Endodermal cell (in vitro differentiated cells): Measurements from ENCODE around the gene ICAM2. TPM values are rescaled to one million over a fixed set of nuclear protein-coding genes. Genes with fewer than 3 reads are reported as not detected.

ENCODE experiments used
- DNase-seq: peaks from one replicate; pipeline ENCODE4 v3.0.0-alpha.2; 2017
- H3K27ac ChIP-seq: 2 replicates; pipeline ENCODE4 v1.5.1; 2013; ENCODE audit warnings: mild to moderate bottlenecking, low read depth, low read length, moderate library complexity
- H3K27me3 ChIP-seq: 2 replicates; pipeline ENCODE4 v1.6.1; 2013; ENCODE audit warnings: mild to moderate bottlenecking, low read length, moderate library complexity; ENCODE audit not compliant: insufficient read depth, control insufficient read depth, poor library complexity, severe bottlenecking
- H3K36me3 ChIP-seq: 2 replicates; pipeline ENCODE4 v1.7.0; 2013; ENCODE audit warnings: mild to moderate bottlenecking, low read length, moderate library complexity; ENCODE audit not compliant: control insufficient read depth, insufficient read depth
- H3K4me1 ChIP-seq: one replicate; pipeline ENCODE4 v1.7.0; 2013; ENCODE audit warnings: low read length; ENCODE audit not compliant: control insufficient read depth, insufficient read depth
- H3K4me3 ChIP-seq: 2 replicates; pipeline ENCODE4 v1.5.1; 2013; ENCODE audit warnings: mild to moderate bottlenecking, low read length, moderate library complexity
- H3K9ac ChIP-seq: 2 replicates; pipeline ENCODE4 v1.6.1; 2013; ENCODE audit warnings: mild to moderate bottlenecking, low read length, moderate library complexity; ENCODE audit not compliant: poor library complexity, severe bottlenecking; ENCODE audit errors: extremely low read depth
- H3K9me3 ChIP-seq: 2 replicates; pipeline ENCODE4 v1.6.1; 2013; ENCODE audit warnings: mild to moderate bottlenecking, low read length, moderate library complexity; ENCODE audit not compliant: control insufficient read depth
- H3K27ac Mint-ChIP-seq: 2 replicates; pipeline ENCODE4 v1.8.0; 2020; ENCODE audit warnings: mixed read lengths
- H3K27me3 Mint-ChIP-seq: 2 replicates; pipeline ENCODE4 v1.8.0; 2021; ENCODE audit warnings: mild to moderate bottlenecking, mixed read lengths; ENCODE audit not compliant: insufficient read depth
- H3K36me3 Mint-ChIP-seq: 2 replicates; pipeline ENCODE4 v1.8.0; 2020; ENCODE audit warnings: low read depth, mixed read lengths
- H3K4me1 Mint-ChIP-seq: 2 replicates; pipeline ENCODE4 v1.8.0; 2020; ENCODE audit warnings: mixed read lengths
- H3K4me3 Mint-ChIP-seq: 2 replicates; pipeline ENCODE4 v1.8.0; 2020; ENCODE audit warnings: mild to moderate bottlenecking, moderate library complexity, mixed read lengths
- H3K9me3 Mint-ChIP-seq: 2 replicates; pipeline ENCODE4 v1.8.0; 2020; ENCODE audit warnings: mild to moderate bottlenecking, mixed read lengths
- WGBS, 2 experiments: methylation state at CpG; one replicate each; pipeline versions ENCODE4 v1.1.5 to v1.1.7; 2013; ENCODE audit warnings: missing lambda C conversion rate in 2 of 2, mixed read lengths in 1 of 2; ENCODE audit not compliant: insufficient coverage in 1 of 2, insufficient read length in 1 of 2; 5-methylcytosine and 5-hydroxymethylcytosine counted together
- total RNA-seq, 2 donors: library from RNA; stranded (reverse); fragmentation: NEBNext Ultra II Directional in 1 of 2; extraction: Animal tissue kit (Norgen Biotek cat#: 25700) in 1 of 2; gene quantifications; 2 replicates in 1 of 2; 3 replicates in 1 of 2; pipeline ENCODE4 v1.2.1, GENCODE V29; 2021
- TF ChIP-seq, protein P1 (sequence below): fragments of 200-600 bp; sonication (generic); conservative IDR thresholded peaks from 2 replicates; pipeline ENCODE4 v1.5.0; 2021; ENCODE audit warnings: antibody characterized with exemption, mild to moderate bottlenecking

Gene ICAM2
- total RNA-seq, 2 donors from 2014 or later: 0.75 TPM; not detected in 1

DNA sequence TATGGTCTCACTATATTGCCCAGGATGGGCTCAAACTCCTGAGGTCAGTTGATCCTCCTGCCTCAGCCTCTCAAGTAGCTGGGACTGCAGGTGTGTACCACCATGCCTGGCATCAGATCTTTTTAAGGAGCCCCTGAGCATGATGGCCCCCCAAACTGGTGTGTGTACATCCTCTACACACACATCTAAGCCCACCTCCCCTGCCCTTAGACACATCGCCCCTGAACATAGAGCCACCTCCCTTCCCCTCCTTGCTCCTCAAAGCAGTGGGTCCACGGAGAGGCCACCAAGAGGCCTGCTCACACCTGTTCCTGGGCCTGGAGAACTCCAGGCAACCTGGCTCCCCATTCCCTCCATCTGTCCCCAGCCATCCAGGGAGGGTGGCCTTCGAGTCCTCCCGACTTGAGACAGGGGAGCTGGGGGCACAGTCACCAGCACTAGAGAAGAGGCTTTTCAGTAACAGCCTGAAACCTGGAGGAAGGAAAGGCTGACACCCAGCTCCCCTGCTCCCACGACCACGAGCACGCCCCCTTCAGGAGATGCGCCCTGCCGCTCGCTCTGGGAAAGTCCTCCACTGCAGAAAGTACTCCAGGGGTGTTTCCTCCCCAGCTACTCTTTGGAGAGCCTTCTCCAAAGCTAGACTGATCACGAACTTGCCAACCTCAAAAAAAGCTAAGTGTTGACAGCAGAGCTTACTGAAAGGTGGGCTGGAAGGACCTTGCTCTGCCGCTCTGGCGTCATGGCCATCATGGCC is 34.9 kb downstream of the ICAM2 start:
- H3K36me3 Mint-ChIP-seq: peaks cover 1% of the 10 kb centered on the region
- peak; percentile 88 for DNase-seq
- H3K4me1 Mint-ChIP-seq: peaks cover 6% of the 10 kb centered on the region
- no peak overlapping the region for H3K27ac Mint-ChIP-seq
- Histone ChIP-seq H3K4me1 (no peaks in the 10 kb centered on the region), H3K9ac (no peak overlapping the region), H3K27me3 (no peaks in the 10 kb centered on the region), H3K36me3 (no peaks in the 10 kb centered on the region), H3K9me3 (no peaks in the 10 kb centered on the region), H3K27ac (no peak overlapping the region), H3K4me3 (no peak overlapping the region)
- H3K27me3 Mint-ChIP-seq: no peaks in the 10 kb centered on the region
- WGBS, 2 experiments: 73 to 84% methylated on average over 5 to 13 of the region's 13 CpGs
- peaks cover 19% of the 10 kb centered on the region for H3K9me3 Mint-ChIP-seq
- TF ChIP-seq, protein P1, sequence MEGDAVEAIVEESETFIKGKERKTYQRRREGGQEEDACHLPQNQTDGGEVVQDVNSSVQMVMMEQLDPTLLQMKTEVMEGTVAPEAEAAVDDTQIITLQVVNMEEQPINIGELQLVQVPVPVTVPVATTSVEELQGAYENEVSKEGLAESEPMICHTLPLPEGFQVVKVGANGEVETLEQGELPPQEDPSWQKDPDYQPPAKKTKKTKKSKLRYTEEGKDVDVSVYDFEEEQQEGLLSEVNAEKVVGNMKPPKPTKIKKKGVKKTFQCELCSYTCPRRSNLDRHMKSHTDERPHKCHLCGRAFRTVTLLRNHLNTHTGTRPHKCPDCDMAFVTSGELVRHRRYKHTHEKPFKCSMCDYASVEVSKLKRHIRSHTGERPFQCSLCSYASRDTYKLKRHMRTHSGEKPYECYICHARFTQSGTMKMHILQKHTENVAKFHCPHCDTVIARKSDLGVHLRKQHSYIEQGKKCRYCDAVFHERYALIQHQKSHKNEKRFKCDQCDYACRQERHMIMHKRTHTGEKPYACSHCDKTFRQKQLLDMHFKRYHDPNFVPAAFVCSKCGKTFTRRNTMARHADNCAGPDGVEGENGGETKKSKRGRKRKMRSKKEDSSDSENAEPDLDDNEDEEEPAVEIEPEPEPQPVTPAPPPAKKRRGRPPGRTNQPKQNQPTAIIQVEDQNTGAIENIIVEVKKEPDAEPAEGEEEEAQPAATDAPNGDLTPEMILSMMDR: peak; percentile 66
- H3K4me3 Mint-ChIP-seq: no peak overlapping the region

DNA sequence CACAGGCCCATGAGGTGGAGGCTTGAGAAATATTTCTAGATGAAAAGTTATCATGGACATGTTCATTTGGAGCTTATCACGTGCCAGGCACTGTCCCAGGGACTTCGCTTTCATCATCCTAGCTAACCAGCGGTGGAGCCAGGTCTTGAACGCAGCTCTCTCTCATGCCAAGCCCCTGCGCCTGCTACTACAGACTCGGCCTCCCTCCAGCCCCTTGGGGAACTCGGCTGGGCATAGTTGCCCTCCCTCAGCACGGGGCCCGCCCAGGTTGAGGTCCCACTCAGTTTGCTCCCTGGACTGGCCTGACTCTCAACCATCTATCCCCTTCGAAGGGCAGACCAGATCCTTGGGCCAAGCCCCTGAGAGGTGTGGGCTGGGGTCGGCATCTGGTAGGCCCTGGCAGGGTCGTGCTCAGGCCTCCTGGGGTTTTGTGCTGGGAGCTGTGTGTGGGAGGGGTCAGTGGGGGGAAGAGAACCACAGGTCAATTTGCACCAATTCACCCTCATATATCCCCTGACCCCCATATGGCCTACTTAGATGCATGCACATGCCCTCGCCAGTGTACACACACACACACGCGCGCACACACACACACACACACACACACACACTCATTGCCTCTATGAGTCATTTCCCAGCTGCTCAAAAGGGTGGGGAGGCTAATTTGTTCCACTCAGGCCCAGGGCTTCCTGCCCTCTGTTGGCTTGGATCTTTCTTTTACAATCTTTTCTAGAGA is 35.6 kb downstream of the ICAM2 start:
- Mint-ChIP-seq H3K27ac (no peak overlapping the region), H3K9me3 (peaks cover 19% of the 10 kb centered on the region), H3K27me3 (no peaks in the 10 kb centered on the region), H3K36me3 (peaks cover 1% of the 10 kb centered on the region), H3K4me3 (no peak overlapping the region), H3K4me1 (peaks cover 6% of the 10 kb centered on the region)
- TF ChIP-seq, protein P1: no peak
- Histone ChIP-seq H3K36me3 (no peaks in the 10 kb centered on the region), H3K27ac (no peak overlapping the region), H3K27me3 (no peaks in the 10 kb centered on the region), H3K4me3 (no peak overlapping the region), H3K9me3 (no peaks in the 10 kb centered on the region), H3K4me1 (no peaks in the 10 kb centered on the region), H3K9ac (no peak overlapping the region)
- no peak for DNase-seq
- WGBS, 2 experiments: 91 to 100% methylated on average over 1 to 16 of the region's 16 CpGs

DNA sequence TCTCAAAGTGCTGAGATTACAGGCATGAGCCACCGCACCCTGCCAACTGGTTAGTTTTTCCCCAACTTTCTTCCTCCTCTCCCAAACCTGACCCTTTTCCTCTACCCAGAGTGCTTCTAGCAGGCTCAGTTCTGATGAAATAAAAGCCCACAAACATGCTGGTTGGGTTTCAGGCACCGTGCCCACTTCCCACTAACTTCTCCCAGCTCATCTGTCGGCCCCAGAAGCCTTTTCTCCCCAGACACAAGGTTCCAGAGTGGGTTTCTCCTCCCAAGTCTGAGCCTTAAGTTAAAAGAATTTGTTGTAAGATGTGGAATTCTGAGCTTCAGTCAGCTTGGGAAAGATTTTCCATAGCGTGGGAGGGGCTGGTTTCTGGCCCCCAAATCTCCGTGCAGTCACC is 36.2 kb downstream of the ICAM2 start:
- Histone ChIP-seq H3K4me1 (no peaks in the 10 kb centered on the region), H3K9me3 (no peaks in the 10 kb centered on the region), H3K4me3 (no peak overlapping the region), H3K27ac (no peak overlapping the region), H3K9ac (no peak overlapping the region), H3K27me3 (no peaks in the 10 kb centered on the region), H3K36me3 (no peaks in the 10 kb centered on the region)
- H3K4me3 Mint-ChIP-seq: no peak overlapping the region
- no peak for DNase-seq
- WGBS, 2 experiments: 91 to 94% methylated on average over 3 to 5 of the region's 5 CpGs
- TF ChIP-seq, protein P1: no peak
- peaks cover 6% of the 10 kb centered on the region for H3K4me1 Mint-ChIP-seq
- peaks cover 1% of the 10 kb centered on the region for H3K36me3 Mint-ChIP-seq
- H3K27ac Mint-ChIP-seq: no peak overlapping the region
- H3K9me3 Mint-ChIP-seq: peaks cover 19% of the 10 kb centered on the region
- H3K27me3 Mint-ChIP-seq: no peaks in the 10 kb centered on the region
